Left lobe of liver (tissue), 2 donors: ENCODE results near the gene AGO4. TPM values are rescaled to one million over a fixed set of nuclear protein-coding genes. Genes with fewer than 3 reads are reported as not detected.
"Not testable (repeated sequence)": the region's sequence is repeated elsewhere in the genome, so short reads cannot be mapped to it uniquely, and the experiment has no call there.

ENCODE experiments used
- ATAC-seq: fragments of 200-7000 bp; cut with Tn5 transposase; one replicate; pipeline ENCODE4 v1.9.1; 2020; ENCODE audit warnings: mild to moderate bottlenecking, moderate library complexity
- DNase-seq: peaks from one replicate; pipeline ENCODE4 v3.0.0-alpha.2; 2020; ENCODE audit warnings: low spot score
- total RNA-seq: library from RNA; stranded (reverse); gene quantifications from one replicate; pipeline ENCODE4 v1.2.1, GENCODE V29; 2021
- donor health status: DM: no; HTN: no; CAD: no; lungs with moderate emphysema.
- donor health status: DM: no; HTN: yes; CAD: no.

Gene AGO4
- total RNA-seq, 1 donor from 2014 or later, result 7.0 TPM

GRCh38 chr1:35863136-35863535, 55.3 kb downstream of the AGO4 start:
- ATAC-seq (no peak), DNase-seq (no peak)

- ATAC-seq (no peak), DNase-seq (no peak)
Observed at GRCh38 chr1:35863881-35864625, 56.2 kb downstream of the AGO4 start.

GRCh38 chr1:35864813-35865212, 57.0 kb downstream of the AGO4 start:
- ATAC-seq (peak; percentile 18), DNase-seq (no peak)

GRCh38 chr1:35866991-35867390, 59.2 kb downstream of the AGO4 start:
- ATAC-seq (peak; percentile 26), DNase-seq (no peak)

GRCh38 chr1:35869245-35869950, 61.6 kb downstream of the AGO4 start:
- not testable (repeated sequence) for ATAC-seq, DNase-seq

- ATAC-seq, result no peak
- no peak for DNase-seq
Observed at GRCh38 chr1:35870651-35871309, 63.0 kb downstream of the AGO4 start.

- DNase-seq (no peak), ATAC-seq (no peak)
Observed at GRCh38 chr1:35873243-35873750, 65.5 kb downstream of the AGO4 start.

GRCh38 chr1:35874115-35874514, 66.3 kb downstream of the AGO4 start:
- not testable (repeated sequence) for ATAC-seq, DNase-seq

GRCh38 chr1:35876988-35877387, 69.2 kb downstream of the AGO4 start:
- DNase-seq (no peak), ATAC-seq (peak; percentile 66)

GRCh38 chr1:35881850-35882273, 74.0 kb downstream of the AGO4 start:
- DNase-seq (no peak), ATAC-seq (no peak)

- no peak for DNase-seq
- ATAC-seq, result no peak
Observed at GRCh38 chr1:35882586-35882944, 74.7 kb downstream of the AGO4 start.

- ATAC-seq, result peak; percentile 96
Observed at GRCh38 chr1:35882945-35883634, 75.3 kb downstream of the AGO4 start, which contains the start of gene AGO1. AGO1 (plus strand) TSS chr1:35883209; CDS start chr1:35883422, 213 bp downstream.

GRCh38 chr1:35883635-35884101, 75.9 kb downstream of the AGO4 start:
- peak; percentile 57 for ATAC-seq

More at GRCh38 chr1:35882945-35883634, 75.3 kb downstream of the AGO4 start, which contains the start of gene AGO1:
- peak; percentile 96 for DNase-seq

GRCh38 chr1:35884934-35885333, 77.1 kb downstream of the AGO4 start:
- DNase-seq (no peak), ATAC-seq (no peak)

More at GRCh38 chr1:35883635-35884101, 75.9 kb downstream of the AGO4 start:
- peak; percentile 65 for DNase-seq

GRCh38 chr1:35885961-35886558, 78.2 kb downstream of the AGO4 start:
- no peak for ATAC-seq
- DNase-seq, result no peak

- DNase-seq (no peak), ATAC-seq (no peak)
Observed at GRCh38 chr1:35886577-35887431, 79.0 kb downstream of the AGO4 start.

GRCh38 chr1:35887508-35887907, 79.7 kb downstream of the AGO4 start:
- ATAC-seq, result no peak

GRCh38 chr1:35888255-35888654, 80.4 kb downstream of the AGO4 start:
- DNase-seq, result no peak
- ATAC-seq, result no peak

More at GRCh38 chr1:35887508-35887907, 79.7 kb downstream of the AGO4 start:
- no peak for DNase-seq

- not testable (repeated sequence) for ATAC-seq
Observed at GRCh38 chr1:35888981-35889380, 81.2 kb downstream of the AGO4 start.

More at GRCh38 chr1:35888981-35889380, 81.2 kb downstream of the AGO4 start:
- not testable (repeated sequence) for DNase-seq
